ENCODE data around the gene PFKFB4. TPM values are rescaled to one million over a fixed set of nuclear protein-coding genes. Genes with fewer than 3 reads are reported as not detected.
"Not testable (repeated sequence)": the region's sequence is repeated elsewhere in the genome, so short reads cannot be mapped to it uniquely, and the experiment has no call there.

The PFKFB4 gene
- total and polyA plus RNA-seq, 10 of the 15 experiments (the other 5 are each of a cell fraction or from before 2014, with no cell fraction given): 0.37 to 89.1 (median 5.2) TPM

DNA sequence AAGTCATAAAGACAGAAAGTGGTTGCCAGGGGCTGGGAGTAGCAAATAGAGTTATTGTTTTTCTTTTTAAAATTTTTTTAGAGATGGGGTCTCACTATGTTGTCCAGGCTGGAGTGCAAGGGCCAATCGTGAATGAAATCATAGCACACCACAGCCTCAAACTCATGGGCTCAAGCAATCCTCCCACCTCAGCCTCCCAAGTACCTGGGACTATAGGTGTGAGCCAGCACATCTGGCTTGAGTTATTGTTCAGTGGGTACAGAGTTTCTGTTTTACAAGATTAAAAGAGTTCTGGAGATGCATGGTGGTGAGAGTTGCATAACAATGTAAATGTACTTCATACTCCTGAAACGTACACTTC lies 23.6 kb downstream of the PFKFB4 start:
- SMC1A ChIA-PET (ENCODE audit: uncharacterized antibody, unreplicated experiment): no interaction called here
- no peak for FAIRE-seq
- CTCF ChIA-PET: interaction anchor here (1.2 kb wide), 2 partner anchors 97 to 132 kb away, joined by 3 to 4 read pairs; no protein-coding TSS in a partner anchor

GRCh38 chr3:48532271-48532976 lies 24.2 kb downstream of the PFKFB4 start:
- no TSS peak for BruUV-seq (replicated peaks)
- Histone ChIP-seq H3K9me3 (replicated peaks; ENCODE audit: control insufficient read depth, insufficient read depth, low read length) (no peaks in the 10 kb centered on the region), H3K27me3 (replicated peaks in 1 of 2; ENCODE audit: control insufficient read depth in 2 of 2, insufficient read depth in 2 of 2, low read length in 1 of 2) (no peaks in the 10 kb centered on the region), H3K27ac (ENCODE audit: control insufficient read depth, insufficient read depth) (no peak overlapping the region), H3K4me2 (ENCODE audit: control insufficient read depth, insufficient read depth) (no peak overlapping the region), H3K9ac (ENCODE audit: control insufficient read depth, insufficient read depth, low read length) (no peak overlapping the region), H3K4me1 (ENCODE audit: control insufficient read depth, insufficient read depth, low read length) (no peaks in the 10 kb centered on the region), H3K4me3 (no peak overlapping the region), H3K36me3 (ENCODE audit: control insufficient read depth in 2 of 2, insufficient read depth in 2 of 2, low read length in 1 of 2) (peaks cover 3 to 34% of the 10 kb centered on the region in 2 experiments; a peak in 2 of 4 replicates), H4K20me1 (ENCODE audit: control insufficient read depth, insufficient read depth) (no peaks in the 10 kb centered on the region), H2AFZ (ENCODE audit: control insufficient read depth, low read depth, low read length) (no peak overlapping the region), H3K79me2 (ENCODE audit: control insufficient read depth, insufficient read depth, low read length) (no peaks in the 10 kb centered on the region)
- TF ChIP-seq IKZF1 (conservative IDR thresholded peaks at IDR 0.05): no peak
- TF ChIP-seq IKZF2 (IDR thresholded peaks at IDR 0.05): no peak
- no peak for FAIRE-seq
- ATAC-seq: no peak
- in situ Hi-C loops (cut with MboI) (no loop called here), intact Hi-C loops (cut with micrococcal nuclease; ENCODE audit: unreplicated experiment) (no loop called here)
- ChIA-PET RAD21 (ENCODE audit: unreplicated experiment) (no interaction called here), POLR2A (interaction anchor here (0.5 to 1.1 kb wide), 4 partner anchors 13 to 406 kb away, joined by 3 to 4 read pairs (median 4); partner anchors contain the start of gene PFKFB4), CTCF (interaction anchor here (0.6 to 1.2 kb wide), 5 partner anchors 59 to 181 kb away, joined by 3 to 4 read pairs (median 3); no protein-coding TSS in a partner anchor), SMC1A (ENCODE audit: uncharacterized antibody, unreplicated experiment) (no interaction called here)
- no peak for DNase-seq (ENCODE audit: low read depth, low spot score)
- WGBS (ENCODE audit: insufficient coverage, insufficient replicate concordance, low lambda C conversion rate, missing lambda C conversion rate): 69% methylated on average over 6 of the region's 6 CpGs

More for the DNA sequence above, 23.6 kb downstream of the PFKFB4 start:
- Histone ChIP-seq H3K36me3 (ENCODE audit: control insufficient read depth in 2 of 2, insufficient read depth in 2 of 2, low read length in 1 of 2) (peaks cover 3 to 32% of the 10 kb centered on the region in 2 experiments; a peak in 2 of 4 replicates), H3K4me2 (ENCODE audit: control insufficient read depth, insufficient read depth) (no peak overlapping the region), H3K9me3 (replicated peaks; ENCODE audit: control insufficient read depth, insufficient read depth, low read length) (no peaks in the 10 kb centered on the region), H2AFZ (ENCODE audit: control insufficient read depth, low read depth, low read length) (no peak overlapping the region), H3K79me2 (ENCODE audit: control insufficient read depth, insufficient read depth, low read length) (no peaks in the 10 kb centered on the region), H3K27ac (ENCODE audit: control insufficient read depth, insufficient read depth) (no peak overlapping the region), H3K27me3 (replicated peaks in 1 of 2; ENCODE audit: control insufficient read depth in 2 of 2, insufficient read depth in 2 of 2, low read length in 1 of 2) (no peaks in the 10 kb centered on the region), H3K4me1 (ENCODE audit: control insufficient read depth, insufficient read depth, low read length) (no peaks in the 10 kb centered on the region), H4K20me1 (ENCODE audit: control insufficient read depth, insufficient read depth) (no peaks in the 10 kb centered on the region), H3K4me3 (no peak overlapping the region), H3K9ac (ENCODE audit: control insufficient read depth, insufficient read depth, low read length) (no peak overlapping the region)
- ChIA-PET POLR2A (interaction anchor here (0.5 to 1.1 kb wide), 3 partner anchors 12 to 406 kb away, joined by 3 to 4 read pairs (median 4); partner anchors contain the start of gene PFKFB4), RAD21 (ENCODE audit: unreplicated experiment) (no interaction called here)
- DNase-seq (ENCODE audit: low read depth, low spot score) (no peak), ATAC-seq (no peak)
- WGBS (ENCODE audit: insufficient coverage, insufficient replicate concordance, low lambda C conversion rate, missing lambda C conversion rate): 59% methylated on average over 2 of the region's 2 CpGs
- TF ChIP-seq POLR2AphosphoS5 (IDR thresholded peaks at IDR 0.05; ENCODE audit: low read length) (no peak), RBBP5 (conservative IDR thresholded peaks at IDR 0.05) (no peak), SMC3 (IDR thresholded peaks at IDR 0.05; ENCODE audit: borderline replicate concordance, low read length) (no peak)
- in situ Hi-C loops (cut with MboI): no loop called here
- no TSS peak for BruUV-seq (replicated peaks)
- intact Hi-C loops (cut with micrococcal nuclease; ENCODE audit: unreplicated experiment): no loop called here

DNA sequence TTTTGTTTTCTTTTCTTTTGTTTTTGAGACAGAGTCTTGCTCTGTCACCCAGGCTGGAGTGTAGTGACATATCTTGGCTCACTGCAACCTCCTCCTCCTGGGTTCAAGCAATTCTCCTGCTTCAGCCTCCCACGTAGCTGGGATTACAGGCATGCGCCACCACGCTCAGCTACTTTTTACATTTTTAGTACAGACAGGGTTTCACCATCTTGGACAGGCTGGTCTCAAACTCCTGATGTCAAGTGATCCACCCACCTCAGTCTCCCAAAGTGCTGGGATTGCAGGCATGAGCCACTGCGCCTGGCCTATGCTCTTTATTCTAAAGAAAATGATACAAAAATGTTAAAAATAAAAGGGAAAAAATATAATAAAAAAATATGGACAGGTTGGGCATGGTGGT lies 25.9 kb downstream of the PFKFB4 start:
- RAD21 ChIA-PET (ENCODE audit: unreplicated experiment); ATAC-seq; intact Hi-C loops (cut with micrococcal nuclease; ENCODE audit: unreplicated experiment); POLR2A ChIA-PET; H3K27me3 ChIP-seq (replicated peaks in 1 of 2; ENCODE audit: control insufficient read depth in 2 of 2, insufficient read depth in 2 of 2, low read length in 1 of 2); DNase-seq (ENCODE audit: low read depth, low spot score); H2AFZ ChIP-seq (ENCODE audit: control insufficient read depth, low read depth, low read length); H3K4me1 ChIP-seq (ENCODE audit: control insufficient read depth, insufficient read depth, low read length); H3K4me3 ChIP-seq; H3K4me2 ChIP-seq (ENCODE audit: control insufficient read depth, insufficient read depth); H3K9ac ChIP-seq (ENCODE audit: control insufficient read depth, insufficient read depth, low read length); H4K20me1 ChIP-seq (ENCODE audit: control insufficient read depth, insufficient read depth); H3K27ac ChIP-seq (ENCODE audit: control insufficient read depth, insufficient read depth); H3K9me3 ChIP-seq (replicated peaks; ENCODE audit: control insufficient read depth, insufficient read depth, low read length); FAIRE-seq; H3K79me2 ChIP-seq (ENCODE audit: control insufficient read depth, insufficient read depth, low read length); in situ Hi-C loops (cut with MboI); BruUV-seq (replicated peaks): not testable (repeated sequence)
- SMC1A ChIA-PET (ENCODE audit: uncharacterized antibody, unreplicated experiment): interaction anchor here (1.2 to 1.7 kb wide), 4 partner anchors 10 to 58 kb away, joined by 3 to 5 read pairs (median 3); no protein-coding TSS in a partner anchor
- peaks cover 0 to 30% of the 10 kb centered on the region in 2 experiments; a peak in 1 of 4 replicates for H3K36me3 ChIP-seq (ENCODE audit: control insufficient read depth in 2 of 2, insufficient read depth in 2 of 2, low read length in 1 of 2)
- 92% methylated on average over 4 of the region's 4 CpGs for WGBS (ENCODE audit: insufficient coverage, insufficient replicate concordance, low lambda C conversion rate, missing lambda C conversion rate)
- CTCF ChIA-PET: interaction anchor here (0.8 to 1.2 kb wide), 3 partner anchors 19 to 130 kb away, joined by 3 to 6 read pairs (median 3); no protein-coding TSS in a partner anchor
